ENCODE measurements around the gene GPLD1.

DNA sequence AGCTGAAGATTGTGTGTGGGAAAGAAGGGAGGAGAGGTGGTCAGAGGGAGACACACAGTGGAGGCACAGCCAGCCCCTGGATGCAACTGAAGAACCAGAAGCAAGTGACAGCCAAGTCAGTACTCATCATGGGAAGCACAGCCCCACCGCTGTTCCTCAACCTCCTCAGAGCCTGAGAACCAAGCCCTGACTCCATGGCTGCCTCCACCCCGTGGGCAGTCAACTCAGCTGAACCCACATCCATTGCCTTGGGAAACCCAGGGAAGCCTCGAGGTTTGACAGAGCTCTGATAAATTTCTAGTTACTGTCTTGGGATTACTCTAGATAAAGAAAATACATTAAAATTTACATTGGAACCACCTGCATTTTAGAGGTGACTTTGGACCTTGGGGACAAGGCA lies 35.0 kb upstream of the GPLD1 start:
- TF ChIP-seq, protein P1, sequence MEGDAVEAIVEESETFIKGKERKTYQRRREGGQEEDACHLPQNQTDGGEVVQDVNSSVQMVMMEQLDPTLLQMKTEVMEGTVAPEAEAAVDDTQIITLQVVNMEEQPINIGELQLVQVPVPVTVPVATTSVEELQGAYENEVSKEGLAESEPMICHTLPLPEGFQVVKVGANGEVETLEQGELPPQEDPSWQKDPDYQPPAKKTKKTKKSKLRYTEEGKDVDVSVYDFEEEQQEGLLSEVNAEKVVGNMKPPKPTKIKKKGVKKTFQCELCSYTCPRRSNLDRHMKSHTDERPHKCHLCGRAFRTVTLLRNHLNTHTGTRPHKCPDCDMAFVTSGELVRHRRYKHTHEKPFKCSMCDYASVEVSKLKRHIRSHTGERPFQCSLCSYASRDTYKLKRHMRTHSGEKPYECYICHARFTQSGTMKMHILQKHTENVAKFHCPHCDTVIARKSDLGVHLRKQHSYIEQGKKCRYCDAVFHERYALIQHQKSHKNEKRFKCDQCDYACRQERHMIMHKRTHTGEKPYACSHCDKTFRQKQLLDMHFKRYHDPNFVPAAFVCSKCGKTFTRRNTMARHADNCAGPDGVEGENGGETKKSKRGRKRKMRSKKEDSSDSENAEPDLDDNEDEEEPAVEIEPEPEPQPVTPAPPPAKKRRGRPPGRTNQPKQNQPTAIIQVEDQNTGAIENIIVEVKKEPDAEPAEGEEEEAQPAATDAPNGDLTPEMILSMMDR (IDR thresholded peaks at IDR 0.05; ENCODE audit: low read depth, low read length, missing input control), result no peak
- TF ChIP-seq, protein P2, sequence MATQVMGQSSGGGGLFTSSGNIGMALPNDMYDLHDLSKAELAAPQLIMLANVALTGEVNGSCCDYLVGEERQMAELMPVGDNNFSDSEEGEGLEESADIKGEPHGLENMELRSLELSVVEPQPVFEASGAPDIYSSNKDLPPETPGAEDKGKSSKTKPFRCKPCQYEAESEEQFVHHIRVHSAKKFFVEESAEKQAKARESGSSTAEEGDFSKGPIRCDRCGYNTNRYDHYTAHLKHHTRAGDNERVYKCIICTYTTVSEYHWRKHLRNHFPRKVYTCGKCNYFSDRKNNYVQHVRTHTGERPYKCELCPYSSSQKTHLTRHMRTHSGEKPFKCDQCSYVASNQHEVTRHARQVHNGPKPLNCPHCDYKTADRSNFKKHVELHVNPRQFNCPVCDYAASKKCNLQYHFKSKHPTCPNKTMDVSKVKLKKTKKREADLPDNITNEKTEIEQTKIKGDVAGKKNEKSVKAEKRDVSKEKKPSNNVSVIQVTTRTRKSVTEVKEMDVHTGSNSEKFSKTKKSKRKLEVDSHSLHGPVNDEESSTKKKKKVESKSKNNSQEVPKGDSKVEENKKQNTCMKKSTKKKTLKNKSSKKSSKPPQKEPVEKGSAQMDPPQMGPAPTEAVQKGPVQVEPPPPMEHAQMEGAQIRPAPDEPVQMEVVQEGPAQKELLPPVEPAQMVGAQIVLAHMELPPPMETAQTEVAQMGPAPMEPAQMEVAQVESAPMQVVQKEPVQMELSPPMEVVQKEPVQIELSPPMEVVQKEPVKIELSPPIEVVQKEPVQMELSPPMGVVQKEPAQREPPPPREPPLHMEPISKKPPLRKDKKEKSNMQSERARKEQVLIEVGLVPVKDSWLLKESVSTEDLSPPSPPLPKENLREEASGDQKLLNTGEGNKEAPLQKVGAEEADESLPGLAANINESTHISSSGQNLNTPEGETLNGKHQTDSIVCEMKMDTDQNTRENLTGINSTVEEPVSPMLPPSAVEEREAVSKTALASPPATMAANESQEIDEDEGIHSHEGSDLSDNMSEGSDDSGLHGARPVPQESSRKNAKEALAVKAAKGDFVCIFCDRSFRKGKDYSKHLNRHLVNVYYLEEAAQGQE (IDR thresholded peaks at IDR 0.05), result no peak
- TF ChIP-seq RAD21 (IDR thresholded peaks at IDR 0.05) (no peak), EGR1 (IDR thresholded peaks at IDR 0.05; ENCODE audit: low read depth in 2 of 2) (no peak), SP1 (IDR thresholded peaks at IDR 0.05) (no peak), GABPA (IDR thresholded peaks at IDR 0.05 in 1 of 2, conservative IDR thresholded peaks at IDR 0.05 in 1 of 2) (no peak), YY1 (IDR thresholded peaks at IDR 0.05) (no peak), FOXA1 (IDR thresholded peaks at IDR 0.05) (no peak)
- TF ChIP-seq, protein P3, sequence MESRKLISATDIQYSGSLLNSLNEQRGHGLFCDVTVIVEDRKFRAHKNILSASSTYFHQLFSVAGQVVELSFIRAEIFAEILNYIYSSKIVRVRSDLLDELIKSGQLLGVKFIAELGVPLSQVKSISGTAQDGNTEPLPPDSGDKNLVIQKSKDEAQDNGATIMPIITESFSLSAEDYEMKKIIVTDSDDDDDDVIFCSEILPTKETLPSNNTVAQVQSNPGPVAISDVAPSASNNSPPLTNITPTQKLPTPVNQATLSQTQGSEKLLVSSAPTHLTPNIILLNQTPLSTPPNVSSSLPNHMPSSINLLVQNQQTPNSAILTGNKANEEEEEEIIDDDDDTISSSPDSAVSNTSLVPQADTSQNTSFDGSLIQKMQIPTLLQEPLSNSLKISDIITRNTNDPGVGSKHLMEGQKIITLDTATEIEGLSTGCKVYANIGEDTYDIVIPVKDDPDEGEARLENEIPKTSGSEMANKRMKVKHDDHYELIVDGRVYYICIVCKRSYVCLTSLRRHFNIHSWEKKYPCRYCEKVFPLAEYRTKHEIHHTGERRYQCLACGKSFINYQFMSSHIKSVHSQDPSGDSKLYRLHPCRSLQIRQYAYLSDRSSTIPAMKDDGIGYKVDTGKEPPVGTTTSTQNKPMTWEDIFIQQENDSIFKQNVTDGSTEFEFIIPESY (IDR thresholded peaks at IDR 0.05), result no peak
